SH-SY5Y (cell line): ENCODE results near the gene ADAMTS17.

ENCODE experiments used
- GATA2 ChIP-seq: IDR thresholded peaks from 2 replicates; pipeline ENCODE4 v1.6.1; 2011; ENCODE audit warnings: mild to moderate bottlenecking, low read depth, low read length
- GATA3 ChIP-seq: IDR thresholded peaks from 2 replicates; pipeline ENCODE4 v1.6.1; 2011; ENCODE audit warnings: low read depth, mild to moderate bottlenecking, low read length, moderate library complexity

GRCh38 chr15:100350434-100351226 is 8.9 kb upstream of the ADAMTS17 start:
- TF ChIP-seq GATA3 (no peak), GATA2 (no peak)
